Heart left ventricle (tissue), 16 donors: ENCODE results near the gene USP7. TPM values are rescaled to one million over a fixed set of nuclear protein-coding genes. Genes with fewer than 3 reads are reported as not detected.

Source experiments
- ATAC-seq, 4 donors: fragments of 200-7000 bp; cut with Tn5 transposase; one replicate each; pipeline ENCODE4 v1.9.1; 2020 to 2022; ENCODE audit warnings: moderate library complexity in 4 of 4, mild to moderate bottlenecking in 3 of 4, moderate number of reproducible peaks in 1 of 4
- DNase-seq, 5 donors: peaks; one replicate each; pipeline ENCODE4 v3.0.0-alpha.2; 2020
- H3K27ac ChIP-seq, 12 donors: fragments of 200-600 bp; sonication (generic) in 4 of 12; one replicate each; pipeline versions ENCODE4 v1.5.0 to v1.8.0; 2016 to 2022; ENCODE audit warnings: mild to moderate bottlenecking in 2 of 12
- H3K27me3 ChIP-seq, 9 donors: fragments of 200-600 bp; sonication (generic) in 2 of 9; one replicate each; pipeline versions ENCODE4 v1.5.1 to v1.8.0; 2016 to 2022; ENCODE audit warnings: mild to moderate bottlenecking in 3 of 9
- H3K36me3 ChIP-seq, 9 donors: fragments of 200-600 bp; sonication (generic) in 2 of 9; one replicate each; pipeline versions ENCODE4 v1.5.0 to v1.8.0; 2018 to 2022; ENCODE audit warnings: mild to moderate bottlenecking in 2 of 9
- H3K4me1 ChIP-seq, 12 donors: fragments of 200-600 bp; sonication (generic) in 4 of 12; one replicate each; pipeline versions ENCODE4 v1.5.0 to v1.8.0; 2016 to 2022; ENCODE audit warnings: mild to moderate bottlenecking in 3 of 12
- H3K4me3 ChIP-seq, 12 donors: fragments of 200-600 bp; sonication (generic) in 4 of 12; one replicate each; pipeline versions ENCODE4 v1.5.0 to v1.8.0; 2017 to 2022; ENCODE audit warnings: mild to moderate bottlenecking in 9 of 12, moderate library complexity in 4 of 12
- H3K9me3 ChIP-seq, 12 donors: fragments of 200-600 bp; sonication (generic) in 4 of 12; one replicate each; pipeline versions ENCODE4 v1.5.0 to v1.8.0; 2016 to 2022; ENCODE audit warnings: mild to moderate bottlenecking in 1 of 12
- POLR2A ChIP-seq, 2 donors: fragments of 450-650 bp; IDR thresholded peaks; one replicate each; pipeline ENCODE4 v1.6.1; 2017; ENCODE audit warnings: antibody characterized with exemption in 2 of 2, mild to moderate bottlenecking in 2 of 2, moderate library complexity in 2 of 2
- WGBS, 4 donors: extraction: QIAGEN DNeasy Blood & Tissue Kit in 2 of 4; methylation state at CpG; one replicate each; pipeline versions ENCODE4 v1.1.5 to v1.1.7; 2013 to 2018; 5-methylcytosine and 5-hydroxymethylcytosine counted together
- intact Hi-C, 10 donors: fragments of 100-400 bp; cut with DNase I; formaldehyde crosslinking; loops; one replicate each; pipeline versions ENCODE4 v1.11.1 to v1.14.2; 2022
- polyA plus RNA-seq, 2 donors: library from polyadenylated mRNA; stranded (reverse); fragments of 200-250 nt; gene quantifications; one replicate each; pipeline ENCODE4 v1.2.3, GENCODE V29; 2013
- total RNA-seq, 9 donors: library from RNA; depleted of rRNA in 2 of 9; stranded (reverse); fragments of >200 nt in 2 of 9; fragmentation: NEBNext Ultra II Directional in 3 of 9; extraction: Animal tissue kit (Norgen Biotek cat#: 25700) in 3 of 9; gene quantifications; one replicate each; pipeline versions ENCODE4 v1.1.0 to v1.2.4, GENCODE V29; 2016 to 2023
- TF ChIP-seq, protein P1 (sequence below), 12 donors: fragments of 200-600 bp; sonication (generic) in 4 of 12; IDR thresholded peaks; one replicate each; pipeline versions ENCODE4 v1.5.0 to v1.8.0; 2018 to 2022; ENCODE audit warnings: antibody characterized with exemption in 12 of 12, mild to moderate bottlenecking in 5 of 12
- donor health status: ischemic (EF 13 %, LVEDD 7.1; RV severe dilation, severe dysfunction).
- donor health status: healthy with polysubstance abuse.
- donor health status: DM: no; HTN: yes; CAD: no.
- donor health status: DM: no; HTN: no; CAD: no.
- donor health status: ischemic (EF 25% LVEDD 6.9; RV normal size, moderate dysfunction).
- donor health status: ischemic (EF 25% LVEDD 5.7; RV mildly dilated, moderate dysfunction).
- donor health status: healthy.
- donor health status: DM: yes; HTN: yes; CAD: no.
- donor health status: ischemic (EF 35%, LVEDD 5.7; RV mildly dilated, moderate dysfunction).
- donor health status: nonischemic (EF 11% LVEDD 7.7; RV severe dilation, severe dysfunction).
- donor health status: DM: yes; HTN: yes; CAD: no.
- donor health status: PGD.
- donor health status: ischemic (EF 29% LVEDD 5.4; RV normal size, mild dysfunction).
- donor health status: nonischemic (EF 23%, LVEDD 6.1; RV moderate dilation, normal function).

Gene USP7
- total and polyA plus RNA-seq, 11 donors: 20.3 to 86.5 (median 66.2) TPM

DNA sequence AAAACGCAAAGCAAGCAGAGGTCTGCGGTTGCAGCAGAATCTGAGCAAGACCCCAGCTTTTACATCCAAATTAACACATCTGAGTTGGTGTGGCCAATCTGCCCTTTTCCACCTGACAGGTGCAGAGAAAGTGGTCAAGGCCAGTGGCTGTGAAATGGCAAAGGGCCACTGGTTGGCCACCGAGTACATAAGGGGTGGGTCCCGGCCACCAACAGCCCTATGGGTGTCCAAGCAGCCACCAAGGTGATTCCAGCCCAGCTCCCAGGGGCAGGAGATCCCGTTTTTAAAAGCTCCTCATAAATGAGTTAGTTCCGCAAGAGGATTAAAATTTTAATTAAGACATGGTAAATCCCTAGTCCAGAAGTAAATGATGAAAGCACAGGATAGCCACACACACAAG is 29.1 kb downstream of the USP7 start:
- TF ChIP-seq, protein P1, sequence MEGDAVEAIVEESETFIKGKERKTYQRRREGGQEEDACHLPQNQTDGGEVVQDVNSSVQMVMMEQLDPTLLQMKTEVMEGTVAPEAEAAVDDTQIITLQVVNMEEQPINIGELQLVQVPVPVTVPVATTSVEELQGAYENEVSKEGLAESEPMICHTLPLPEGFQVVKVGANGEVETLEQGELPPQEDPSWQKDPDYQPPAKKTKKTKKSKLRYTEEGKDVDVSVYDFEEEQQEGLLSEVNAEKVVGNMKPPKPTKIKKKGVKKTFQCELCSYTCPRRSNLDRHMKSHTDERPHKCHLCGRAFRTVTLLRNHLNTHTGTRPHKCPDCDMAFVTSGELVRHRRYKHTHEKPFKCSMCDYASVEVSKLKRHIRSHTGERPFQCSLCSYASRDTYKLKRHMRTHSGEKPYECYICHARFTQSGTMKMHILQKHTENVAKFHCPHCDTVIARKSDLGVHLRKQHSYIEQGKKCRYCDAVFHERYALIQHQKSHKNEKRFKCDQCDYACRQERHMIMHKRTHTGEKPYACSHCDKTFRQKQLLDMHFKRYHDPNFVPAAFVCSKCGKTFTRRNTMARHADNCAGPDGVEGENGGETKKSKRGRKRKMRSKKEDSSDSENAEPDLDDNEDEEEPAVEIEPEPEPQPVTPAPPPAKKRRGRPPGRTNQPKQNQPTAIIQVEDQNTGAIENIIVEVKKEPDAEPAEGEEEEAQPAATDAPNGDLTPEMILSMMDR (IDR thresholded peaks at IDR 0.05): no peak
- TF ChIP-seq POLR2A (IDR thresholded peaks at IDR 0.05): no peak
- ATAC-seq: no peak
- intact Hi-C loops: no loop called here
- Histone ChIP-seq H3K36me3 (peaks cover 0 to 6% (median 6%) of the 10 kb centered on the region in 9 donors), H3K27ac (no peak overlapping the region), H3K4me1 (peaks cover 4 to 69% (median 40%) of the 10 kb centered on the region in 12 donors), H3K4me3 (no peak overlapping the region), H3K9me3 (no peaks in the 10 kb centered on the region), H3K27me3 (no peaks in the 10 kb centered on the region)
- WGBS, 4 donors: 76 to 86% (median 85%) methylated on average over 6 of the region's 6 CpGs
- no peak for DNase-seq

DNA sequence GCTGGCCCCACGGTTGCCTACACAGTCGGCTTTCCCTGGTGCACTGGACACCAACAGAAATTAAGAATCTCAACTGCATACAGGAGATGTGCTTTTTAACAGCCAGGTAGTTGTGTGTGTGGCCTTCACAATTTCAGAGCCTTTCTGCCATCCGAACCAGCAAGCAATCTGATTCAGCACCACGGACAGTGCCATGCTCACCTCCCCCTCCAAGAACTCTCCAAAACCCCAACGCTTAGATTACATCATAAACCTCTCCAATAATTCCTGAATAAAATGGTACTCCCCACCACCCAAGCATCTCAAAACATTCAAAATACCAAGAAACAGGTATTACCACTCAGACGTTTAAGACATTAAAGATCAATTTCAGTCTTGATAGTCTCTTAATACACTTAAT is 31.8 kb downstream of the USP7 start:
- 32 to 38% (median 35%) methylated on average over 6 of the region's 6 CpGs for WGBS, 4 donors
- peak in 4 of 5 donors; percentile 43 to 65 (median 56) for DNase-seq
- Histone ChIP-seq H3K27me3 (no peaks in the 10 kb centered on the region), H3K9me3 (no peaks in the 10 kb centered on the region), H3K4me1 (peaks cover 0 to 48% (median 26%) of the 10 kb centered on the region in 12 donors), H3K4me3 (no peak overlapping the region), H3K27ac (no peak overlapping the region), H3K36me3 (peaks cover 0 to 34% (median 26%) of the 10 kb centered on the region in 9 donors)
- ATAC-seq: peak in 2 of 4 donors; percentile 31 to 57
- TF ChIP-seq, protein P1 (IDR thresholded peaks at IDR 0.05): no peak
- TF ChIP-seq POLR2A (IDR thresholded peaks at IDR 0.05): no peak
- intact Hi-C loops: no loop called here

DNA sequence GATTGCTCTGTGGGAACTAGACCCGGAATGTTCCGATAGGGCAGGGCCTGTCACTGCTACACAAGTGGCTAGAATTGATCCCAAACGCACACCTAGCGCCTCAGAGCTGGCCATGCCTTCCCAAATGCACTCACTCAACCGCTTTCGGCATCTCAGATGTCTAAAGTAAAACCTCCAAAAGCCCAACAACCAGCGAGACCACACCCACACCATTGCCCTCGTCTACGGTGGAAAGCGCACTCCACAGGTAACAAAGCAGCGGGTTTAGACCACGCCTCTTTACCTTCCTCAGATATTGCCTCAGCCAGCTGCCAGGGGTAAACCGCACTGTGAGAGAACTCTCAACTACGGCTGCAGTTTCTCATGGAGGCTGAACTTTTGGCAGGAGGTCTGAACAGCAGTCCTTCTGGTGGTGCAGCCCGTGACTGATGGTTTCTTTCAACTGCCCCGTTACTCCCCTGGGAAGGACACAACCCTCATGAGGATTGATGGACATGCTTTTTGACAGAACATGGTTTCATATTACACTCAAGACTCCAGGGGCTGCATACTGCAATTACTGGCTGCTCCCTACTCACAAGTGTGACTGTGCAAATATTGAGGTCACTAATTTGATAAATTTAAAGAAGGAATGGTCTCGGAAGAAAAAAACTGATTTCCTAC is 34.5 kb downstream of the USP7 start:
- no peak for ATAC-seq
- 88 to 92% (median 90%) methylated on average over 16 to 17 of the region's 17 CpGs for WGBS, 4 donors
- intact Hi-C loops: loop anchor here in 2 of 10 donors (5.0 to 10.0 kb wide), 2 partner anchors 33 to 76 kb away; partner anchors contain the start of gene USP7 (in 1 of the 2)
- H3K4me1 ChIP-seq: peaks cover 0 to 30% (median 14%) of the 10 kb centered on the region in 12 donors
- no peak overlapping the region for H3K27ac ChIP-seq
- H3K36me3 ChIP-seq: peaks cover 0 to 39% (median 27%) of the 10 kb centered on the region in 9 donors
- no peaks in the 10 kb centered on the region for H3K9me3 ChIP-seq
- H3K27me3 ChIP-seq: no peaks in the 10 kb centered on the region
- TF ChIP-seq POLR2A (IDR thresholded peaks at IDR 0.05): no peak
- TF ChIP-seq, protein P1 (IDR thresholded peaks at IDR 0.05): no peak
- no peak for DNase-seq
- H3K4me3 ChIP-seq: no peak overlapping the region

DNA sequence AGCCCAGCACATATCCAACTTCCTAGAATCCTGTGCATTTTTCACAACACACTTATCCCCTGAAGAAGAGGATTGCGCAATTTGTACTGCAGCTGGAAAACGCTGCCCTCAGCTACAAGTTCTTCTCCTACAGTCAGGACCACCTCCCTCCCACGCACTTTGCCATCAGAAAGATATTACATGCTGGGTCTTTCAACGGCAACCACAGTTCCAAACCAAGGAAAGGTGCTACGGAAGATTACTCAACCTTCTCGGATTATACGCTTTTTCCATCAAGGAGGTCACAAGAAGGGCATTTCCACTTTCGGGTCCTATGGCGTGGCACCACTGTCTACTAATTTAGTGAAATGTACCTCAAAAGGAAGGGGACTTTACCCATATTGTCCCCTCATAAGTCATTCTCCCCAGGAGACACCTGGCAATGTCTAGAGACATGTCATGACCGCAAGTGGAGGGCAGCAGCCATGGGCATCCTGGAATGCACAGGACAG is 35.2 kb downstream of the USP7 start:
- Histone ChIP-seq H3K4me1 (peaks cover 0 to 37% (median 18%) of the 10 kb centered on the region in 12 donors), H3K36me3 (peaks cover 0 to 45% (median 27%) of the 10 kb centered on the region in 9 donors), H3K9me3 (no peaks in the 10 kb centered on the region), H3K4me3 (no peak overlapping the region), H3K27ac (no peak overlapping the region), H3K27me3 (no peaks in the 10 kb centered on the region)
- DNase-seq (no peak), ATAC-seq (peak in 3 of 4 donors; percentile 43 to 56 (median 45))
- TF ChIP-seq, protein P1 (IDR thresholded peaks at IDR 0.05): no peak
- TF ChIP-seq POLR2A (IDR thresholded peaks at IDR 0.05): no peak
- WGBS, 4 donors: 83 to 87% (median 85%) methylated on average over 10 of the region's 10 CpGs
- intact Hi-C loops: loop anchor here in 2 of 10 donors (5.0 to 10.0 kb wide), 2 partner anchors 34 to 76 kb away; partner anchors contain the start of gene USP7 (in 1 of the 2)
